ENCODE results near the gene LCT. TPM values are rescaled to one million over a fixed set of nuclear protein-coding genes. Genes with fewer than 3 reads are reported as not detected.
A peak's percentile ranks its signal among the peaks of the same experiment; 100 is the strongest.

The LCT gene
- total RNA-seq, 1 experiment from 2014 or later: 0.04 TPM

DNA sequence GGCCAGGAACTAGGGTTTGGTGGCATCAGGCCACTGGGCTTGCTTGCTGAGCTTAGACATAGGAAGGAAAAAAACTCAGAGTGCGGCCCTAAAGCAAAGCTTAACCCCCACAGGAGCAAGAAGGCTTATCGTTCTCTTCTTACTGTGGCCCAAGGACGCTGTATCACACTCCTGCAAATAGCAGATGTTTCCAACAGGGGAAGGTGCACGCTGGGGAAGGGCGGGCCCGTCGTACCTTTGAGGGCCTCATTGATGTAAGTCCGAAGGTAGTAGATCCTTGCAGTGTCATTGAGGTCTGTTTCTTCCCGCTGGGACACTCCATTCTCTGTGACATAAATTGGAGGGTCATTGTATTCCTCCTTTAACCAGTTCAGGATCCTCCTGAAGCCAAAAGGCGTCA lies 46.6 kb downstream of the LCT start:
- Histone ChIP-seq H4K5ac (ENCODE audit: insufficient read length, low read depth, low read length) (no peak overlapping the region), H2BK5ac (ENCODE audit: insufficient read length, low read length) (no peak overlapping the region), H3K23me2 (ENCODE audit: insufficient read length, low read depth, low read length, poor library complexity, severe bottlenecking) (no peaks in the 10 kb centered on the region), H3T11ph (ENCODE audit: low read length) (no peak overlapping the region), H3K4ac (ENCODE audit: low read depth, low read length) (no peak overlapping the region), H2BK15ac (ENCODE audit: low read depth, low read length) (no peak overlapping the region), H3K18ac (ENCODE audit: insufficient read length, low read depth, low read length) (no peak overlapping the region), H3K9ac (ENCODE audit: extremely low read depth, insufficient read length, low read length) (no peak overlapping the region), H3K14ac (ENCODE audit: insufficient read depth, low read length) (no peak overlapping the region), H2BK120ac (ENCODE audit: low read depth, low read length, poor library complexity, severe bottlenecking) (no peak overlapping the region), H3K4me2 (ENCODE audit: insufficient read depth, insufficient read length, low read length) (no peak overlapping the region), H4K91ac (ENCODE audit: insufficient read length, low read depth, low read length) (no peak overlapping the region), H3K27me3 (ENCODE audit: insufficient read depth, low read length) (no peaks in the 10 kb centered on the region), H2AFZ (ENCODE audit: low read length) (no peak overlapping the region), H3K9me3 (ENCODE audit: control insufficient read depth, low read depth, low read length) (no peaks in the 10 kb centered on the region), H3K79me1 (ENCODE audit: insufficient read depth, low read depth, low read length, poor library complexity, severe bottlenecking) (no peaks in the 10 kb centered on the region), H4K8ac (replicated peaks; ENCODE audit: insufficient read length, low read depth, low read length) (no peak overlapping the region), H3K4me1 (ENCODE audit: insufficient read depth, low read length) (no peaks in the 10 kb centered on the region), H3K23ac (ENCODE audit: insufficient read length, low read depth, low read length) (no peak overlapping the region), H2BK12ac (ENCODE audit: insufficient read length, low read depth, low read length) (no peak overlapping the region), H2BK20ac (ENCODE audit: low read depth, low read length, poor library complexity, severe bottlenecking) (no peak overlapping the region), H3K56ac (ENCODE audit: insufficient read length, low read depth, low read length) (no peak overlapping the region), H3K27ac (ENCODE audit: insufficient read length, low read depth, low read length) (no peak overlapping the region), H4K20me1 (ENCODE audit: control insufficient read depth, insufficient read depth, insufficient read length) (no peaks in the 10 kb centered on the region), H2AK5ac (ENCODE audit: insufficient read length, low read length) (no peak overlapping the region), H3K79me2 (ENCODE audit: insufficient read depth, low read length) (no peaks in the 10 kb centered on the region)
- Mint-ChIP-seq H3K27me3 (ENCODE audit: low read depth) (no peaks in the 10 kb centered on the region), H3K27ac (peak overlapping the region in 1 of 3 experiments; percentile 17; a peak in 2 of 7 replicates), H3K9me3 (peaks cover 0 to 4% of the 10 kb centered on the region in 2 experiments; a peak in 3 of 5 replicates), H3K36me3 (ENCODE audit: insufficient read depth in 1 of 3, low read depth in 3 of 3) (peaks cover 11 to 15% (median 14%) of the 10 kb centered on the region in 3 experiments; a peak in 6 of 7 replicates), H3K4me3 (no peak overlapping the region), H3K4me1 (peaks cover 7 to 12% of the 10 kb centered on the region in 2 experiments; a peak in 3 of 4 replicates)
- TF ChIP-seq, protein P1, sequence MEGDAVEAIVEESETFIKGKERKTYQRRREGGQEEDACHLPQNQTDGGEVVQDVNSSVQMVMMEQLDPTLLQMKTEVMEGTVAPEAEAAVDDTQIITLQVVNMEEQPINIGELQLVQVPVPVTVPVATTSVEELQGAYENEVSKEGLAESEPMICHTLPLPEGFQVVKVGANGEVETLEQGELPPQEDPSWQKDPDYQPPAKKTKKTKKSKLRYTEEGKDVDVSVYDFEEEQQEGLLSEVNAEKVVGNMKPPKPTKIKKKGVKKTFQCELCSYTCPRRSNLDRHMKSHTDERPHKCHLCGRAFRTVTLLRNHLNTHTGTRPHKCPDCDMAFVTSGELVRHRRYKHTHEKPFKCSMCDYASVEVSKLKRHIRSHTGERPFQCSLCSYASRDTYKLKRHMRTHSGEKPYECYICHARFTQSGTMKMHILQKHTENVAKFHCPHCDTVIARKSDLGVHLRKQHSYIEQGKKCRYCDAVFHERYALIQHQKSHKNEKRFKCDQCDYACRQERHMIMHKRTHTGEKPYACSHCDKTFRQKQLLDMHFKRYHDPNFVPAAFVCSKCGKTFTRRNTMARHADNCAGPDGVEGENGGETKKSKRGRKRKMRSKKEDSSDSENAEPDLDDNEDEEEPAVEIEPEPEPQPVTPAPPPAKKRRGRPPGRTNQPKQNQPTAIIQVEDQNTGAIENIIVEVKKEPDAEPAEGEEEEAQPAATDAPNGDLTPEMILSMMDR (conservative IDR thresholded peaks at IDR 0.05): no peak
- WGBS (ENCODE audit: extremely low coverage, insufficient read length, low lambda C conversion rate): no CpG with 5 or more reads among the region's 10 CpGs
- DNase-seq: no peak

Measured in H9 (cell line).